WTC11 (cell line): ENCODE data around the gene DOK5. TPM values are rescaled to one million over a fixed set of nuclear protein-coding genes. Genes with fewer than 3 reads are reported as not detected.

Experiments used
- ATAC-seq: fragments of 200-7000 bp; cut with Tn5 transposase; 2 replicates; pipeline ENCODE4 v1.10.0; 2021; ENCODE audit warnings: mild to moderate bottlenecking, moderate library complexity
- CTCF ChIA-PET: fragments of 300-600 bp; sonication (Branson Sonifier 250); formaldehyde crosslinking; loops from one replicate; lab custom pipeline; 2021; ENCODE audit warnings: antibody characterized with exemption; lab: Charles Lee
- POLR2A ChIA-PET: fragments of 350-600 bp; sonication (Branson Sonifier 250); formaldehyde crosslinking; loops from one replicate; lab custom pipeline; 2021; ENCODE audit warnings: antibody characterized with exemption; lab: Charles Lee
- DNase-seq: peaks from one replicate; pipeline ENCODE4 v3.0.0; 2021; ENCODE audit warnings: low spot score
- H3K27ac Mint-ChIP-seq: 2 replicates; pipeline ENCODE4 v1.8.0; 2021; ENCODE audit warnings: mixed read lengths
- H3K27me3 Mint-ChIP-seq: 2 replicates; pipeline ENCODE4 v1.8.0; 2021; ENCODE audit warnings: low read depth, mild to moderate bottlenecking, moderate library complexity, mixed read lengths
- H3K36me3 Mint-ChIP-seq: 2 replicates; pipeline ENCODE4 v1.8.0; 2021; ENCODE audit warnings: mixed read lengths
- H3K4me1 Mint-ChIP-seq: 2 replicates; pipeline ENCODE4 v1.8.0; 2022; ENCODE audit warnings: mixed read lengths
- H3K4me3 Mint-ChIP-seq: 2 replicates; pipeline ENCODE4 v1.8.0; 2021; ENCODE audit warnings: mild to moderate bottlenecking, moderate library complexity, mixed read lengths
- H3K9me3 Mint-ChIP-seq: 2 replicates; pipeline ENCODE4 v1.8.0; 2021; ENCODE audit warnings: mixed read lengths
- ATF1 ChIP-seq: sonication (generic); formaldehyde crosslinking; IDR thresholded peaks from 2 replicates; pipeline ENCODE4 v1.8.1; 2023; ENCODE audit warnings: mild to moderate bottlenecking, moderate library complexity, missing genetic modification reagents
- CBFB ChIP-seq: sonication (generic); formaldehyde crosslinking; IDR thresholded peaks from 2 replicates; pipeline ENCODE4 v1.8.1; 2022; ENCODE audit warnings: mild to moderate bottlenecking, low read depth, missing genetic modification reagents
- EMX1 ChIP-seq: fragments of 250-450 bp; sonication (Bioruptor Pico); IDR thresholded peaks from 2 replicates; pipeline ENCODE4 v1.8.0; 2021; ENCODE audit warnings: mild to moderate bottlenecking
- ETV6 ChIP-seq: sonication (generic); formaldehyde crosslinking; IDR thresholded peaks from 2 replicates; pipeline ENCODE4 v1.8.1; 2022; ENCODE audit warnings: mild to moderate bottlenecking, missing genetic modification reagents
- GTF2I ChIP-seq: fragments of 250-450 bp; sonication (Bioruptor Pico); conservative IDR thresholded peaks from 2 replicates; pipeline ENCODE4 v1.4.0; 2021; ENCODE audit warnings: mild to moderate bottlenecking
- HMGA2 ChIP-seq: fragments of 250-450 bp; sonication (Bioruptor Pico); IDR thresholded peaks from 2 replicates; pipeline ENCODE4 v1.4.0; 2021; ENCODE audit warnings: mild to moderate bottlenecking, moderate library complexity
- JAZF1 ChIP-seq: fragments of 250-450 bp; sonication (Bioruptor Pico); IDR thresholded peaks from 2 replicates; pipeline ENCODE4 v1.9.0; 2021; ENCODE audit warnings: moderate library complexity, mild to moderate bottlenecking, inconsistent platforms
- MYBL2 ChIP-seq: sonication (generic); formaldehyde crosslinking; IDR thresholded peaks from 2 replicates; pipeline ENCODE4 v1.8.1; 2023; ENCODE audit warnings: mild to moderate bottlenecking, moderate library complexity, missing genetic modification reagents
- NFATC4 ChIP-seq: fragments of 250-450 bp; sonication (Bioruptor Pico); IDR thresholded peaks from 2 replicates; pipeline ENCODE4 v1.9.0; 2021; ENCODE audit warnings: mild to moderate bottlenecking
- NFE2L1 ChIP-seq: sonication (generic); formaldehyde crosslinking; IDR thresholded peaks from 2 replicates; pipeline ENCODE4 v1.8.1; 2023; ENCODE audit warnings: missing genetic modification reagents
- NR3C1 ChIP-seq: sonication (generic); formaldehyde crosslinking; conservative IDR thresholded peaks from 2 replicates; pipeline ENCODE4 v1.8.1; 2023; ENCODE audit warnings: low read depth, mild to moderate bottlenecking, missing genetic modification reagents
- PRRX2 ChIP-seq: fragments of 250-450 bp; sonication (Bioruptor Pico); IDR thresholded peaks from 2 replicates; pipeline ENCODE4 v1.8.0; 2021; ENCODE audit warnings: mild to moderate bottlenecking
- SMAD4 ChIP-seq: sonication (generic); formaldehyde crosslinking; IDR thresholded peaks from 2 replicates; pipeline ENCODE4 v1.8.0; 2022; ENCODE audit warnings: mild to moderate bottlenecking, missing genetic modification reagents
- SOX15 ChIP-seq: fragments of 250-450 bp; sonication (Bioruptor Pico); IDR thresholded peaks from 2 replicates; pipeline ENCODE4 v1.9.0; 2021; ENCODE audit warnings: mild to moderate bottlenecking
- total RNA-seq: library from RNA; stranded (reverse); gene quantifications from 3 replicates; pipeline ENCODE4 v1.2.3, GENCODE V29; 2021
- TF ChIP-seq, protein P1 (sequence below): sonication (generic); formaldehyde crosslinking; IDR thresholded peaks from 2 replicates; pipeline ENCODE4 v1.8.1; 2023; ENCODE audit warnings: mild to moderate bottlenecking, moderate library complexity, missing genetic modification reagents
- TF ChIP-seq, protein P2 (sequence below): sonication (generic); formaldehyde crosslinking; IDR thresholded peaks from 2 replicates; pipeline ENCODE4 v1.8.1; 2023; ENCODE audit warnings: mild to moderate bottlenecking, missing genetic modification reagents
- TF ChIP-seq, protein P3 (sequence below): sonication (generic); formaldehyde crosslinking; IDR thresholded peaks from 2 replicates; pipeline ENCODE4 v1.8.1; 2022; ENCODE audit warnings: low read depth, mild to moderate bottlenecking, moderate library complexity, missing genetic modification reagents, borderline replicate concordance
- TF ChIP-seq, protein P4 (sequence below): sonication (generic); formaldehyde crosslinking; IDR thresholded peaks from 2 replicates; pipeline ENCODE4 v1.8.1; 2023; ENCODE audit warnings: mild to moderate bottlenecking, missing genetic modification reagents, moderate library complexity
- TF ChIP-seq, protein P5 (sequence below): sonication (generic); formaldehyde crosslinking; IDR thresholded peaks from 2 replicates; pipeline ENCODE4 v1.8.0; 2022; ENCODE audit warnings: mild to moderate bottlenecking, missing genetic modification reagents
- TF ChIP-seq, protein P6 (sequence below): sonication (generic); formaldehyde crosslinking; IDR thresholded peaks from 2 replicates; pipeline ENCODE4 v1.8.0; 2022; ENCODE audit warnings: mild to moderate bottlenecking, missing genetic modification reagents
- TF ChIP-seq, protein P7 (sequence below): sonication (generic); formaldehyde crosslinking; IDR thresholded peaks from 2 replicates; pipeline ENCODE4 v1.8.0; 2023; ENCODE audit warnings: missing genetic modification reagents

The DOK5 gene
- total RNA-seq, 1 experiment from 2014 or later = 10.1 TPM

DNA sequence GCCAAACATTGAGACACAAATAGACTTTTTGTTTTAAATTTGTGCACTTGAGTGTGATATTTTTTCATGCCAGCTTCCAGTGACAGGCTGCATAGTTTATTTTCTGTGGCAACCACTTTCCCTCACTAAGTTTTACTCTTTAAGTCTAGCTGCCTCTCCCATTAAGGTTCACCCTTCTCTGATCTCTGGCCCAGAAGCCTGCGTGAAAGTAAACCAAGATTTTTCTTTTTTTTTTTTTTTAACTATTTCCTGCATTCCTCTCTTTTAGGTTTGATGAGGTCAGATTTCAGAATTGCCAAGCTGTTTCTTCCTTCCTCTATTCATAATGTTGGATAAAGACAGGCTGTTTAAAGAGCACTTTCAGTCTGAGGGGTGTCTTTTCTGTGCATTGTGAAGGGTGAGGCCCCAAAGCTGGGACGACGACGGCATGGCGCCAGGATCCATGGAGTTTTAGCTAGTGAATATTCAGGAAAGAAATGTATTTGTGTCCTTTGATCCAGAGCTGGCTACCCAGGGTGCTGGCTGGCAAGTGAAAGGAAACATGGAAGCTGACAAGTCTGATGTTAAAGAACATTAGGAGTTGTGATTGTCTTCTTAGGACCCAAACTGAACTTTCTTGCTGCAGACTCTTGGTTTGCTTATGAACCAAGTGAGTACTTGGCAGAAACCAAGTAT lies 50.7 kb downstream of the DOK5 start:
- CTCF ChIA-PET = no interaction called here
- ATAC-seq = peak; percentile 36; the same call in 1 of the 2 replicates
- H3K4me3 Mint-ChIP-seq = no peak overlapping the region

DNA sequence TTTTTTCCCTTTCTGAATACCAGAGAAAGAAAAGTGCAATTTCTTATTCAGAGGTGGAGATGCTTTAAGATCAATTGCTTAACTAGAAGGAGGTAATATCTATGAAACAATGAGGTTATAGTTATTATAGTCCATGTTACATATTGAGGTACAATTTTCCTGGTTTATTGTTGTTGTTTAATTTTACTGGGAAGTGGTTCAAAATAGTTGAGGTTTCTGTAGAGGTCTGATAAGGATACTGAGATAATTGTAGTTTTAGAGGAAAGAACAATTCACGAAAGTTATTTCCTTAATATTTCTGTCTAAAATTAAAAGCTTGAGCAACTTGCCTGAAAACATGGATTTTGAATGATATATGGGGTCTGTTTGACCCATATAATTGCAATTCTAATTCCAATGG lies 51.4 kb downstream of the DOK5 start:
- ATAC-seq (no peak), DNase-seq (no peak)
- Mint-ChIP-seq H3K4me3 (no peak overlapping the region), H3K27ac (no peak overlapping the region), H3K36me3 (no peaks in the 10 kb centered on the region; the same call in 1 of the 2 replicates), H3K4me1 (peaks cover 36% of the 10 kb centered on the region), H3K9me3 (peaks cover 19% of the 10 kb centered on the region), H3K27me3 (no peaks in the 10 kb centered on the region)
- TF ChIP-seq, protein P1, sequence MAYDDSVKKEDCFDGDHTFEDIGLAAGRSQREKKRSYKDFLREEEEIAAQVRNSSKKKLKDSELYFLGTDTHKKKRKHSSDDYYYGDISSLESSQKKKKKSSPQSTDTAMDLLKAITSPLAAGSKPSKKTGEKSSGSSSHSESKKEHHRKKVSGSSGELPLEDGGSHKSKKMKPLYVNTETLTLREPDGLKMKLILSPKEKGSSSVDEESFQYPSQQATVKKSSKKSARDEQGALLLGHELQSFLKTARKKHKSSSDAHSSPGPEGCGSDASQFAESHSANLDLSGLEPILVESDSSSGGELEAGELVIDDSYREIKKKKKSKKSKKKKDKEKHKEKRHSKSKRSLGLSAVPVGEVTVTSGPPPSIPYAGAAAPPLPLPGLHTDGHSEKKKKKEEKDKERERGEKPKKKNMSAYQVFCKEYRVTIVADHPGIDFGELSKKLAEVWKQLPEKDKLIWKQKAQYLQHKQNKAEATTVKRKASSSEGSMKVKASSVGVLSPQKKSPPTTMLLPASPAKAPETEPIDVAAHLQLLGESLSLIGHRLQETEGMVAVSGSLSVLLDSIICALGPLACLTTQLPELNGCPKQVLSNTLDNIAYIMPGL (CRISPR knock-in tag) = no peak
- no peak for TF ChIP-seq NR3C1 (CRISPR knock-in tag)
- no peak for TF ChIP-seq SOX15 (CRISPR knock-in tag)
- no peak for TF ChIP-seq GTF2I (CRISPR knock-in tag)
- POLR2A ChIA-PET = no interaction called here
- CTCF ChIA-PET = no interaction called here

More for the DNA sequence above, 50.7 kb downstream of the DOK5 start:
- no peak for TF ChIP-seq HMGA2 (CRISPR knock-in tag)
- TF ChIP-seq, protein P2, sequence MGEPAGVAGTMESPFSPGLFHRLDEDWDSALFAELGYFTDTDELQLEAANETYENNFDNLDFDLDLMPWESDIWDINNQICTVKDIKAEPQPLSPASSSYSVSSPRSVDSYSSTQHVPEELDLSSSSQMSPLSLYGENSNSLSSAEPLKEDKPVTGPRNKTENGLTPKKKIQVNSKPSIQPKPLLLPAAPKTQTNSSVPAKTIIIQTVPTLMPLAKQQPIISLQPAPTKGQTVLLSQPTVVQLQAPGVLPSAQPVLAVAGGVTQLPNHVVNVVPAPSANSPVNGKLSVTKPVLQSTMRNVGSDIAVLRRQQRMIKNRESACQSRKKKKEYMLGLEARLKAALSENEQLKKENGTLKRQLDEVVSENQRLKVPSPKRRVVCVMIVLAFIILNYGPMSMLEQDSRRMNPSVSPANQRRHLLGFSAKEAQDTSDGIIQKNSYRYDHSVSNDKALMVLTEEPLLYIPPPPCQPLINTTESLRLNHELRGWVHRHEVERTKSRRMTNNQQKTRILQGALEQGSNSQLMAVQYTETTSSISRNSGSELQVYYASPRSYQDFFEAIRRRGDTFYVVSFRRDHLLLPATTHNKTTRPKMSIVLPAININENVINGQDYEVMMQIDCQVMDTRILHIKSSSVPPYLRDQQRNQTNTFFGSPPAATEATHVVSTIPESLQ (CRISPR knock-in tag) = no peak
- TF ChIP-seq ATF1 = no peak
- TF ChIP-seq JAZF1 (CRISPR knock-in tag) = no peak
- no peak for TF ChIP-seq GTF2I (CRISPR knock-in tag)
- TF ChIP-seq, protein P3, sequence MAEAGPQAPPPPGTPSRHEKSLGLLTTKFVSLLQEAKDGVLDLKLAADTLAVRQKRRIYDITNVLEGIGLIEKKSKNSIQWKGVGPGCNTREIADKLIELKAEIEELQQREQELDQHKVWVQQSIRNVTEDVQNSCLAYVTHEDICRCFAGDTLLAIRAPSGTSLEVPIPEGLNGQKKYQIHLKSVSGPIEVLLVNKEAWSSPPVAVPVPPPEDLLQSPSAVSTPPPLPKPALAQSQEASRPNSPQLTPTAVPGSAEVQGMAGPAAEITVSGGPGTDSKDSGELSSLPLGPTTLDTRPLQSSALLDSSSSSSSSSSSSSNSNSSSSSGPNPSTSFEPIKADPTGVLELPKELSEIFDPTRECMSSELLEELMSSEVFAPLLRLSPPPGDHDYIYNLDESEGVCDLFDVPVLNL (CRISPR knock-in tag) = no peak
- TF ChIP-seq, protein P4, sequence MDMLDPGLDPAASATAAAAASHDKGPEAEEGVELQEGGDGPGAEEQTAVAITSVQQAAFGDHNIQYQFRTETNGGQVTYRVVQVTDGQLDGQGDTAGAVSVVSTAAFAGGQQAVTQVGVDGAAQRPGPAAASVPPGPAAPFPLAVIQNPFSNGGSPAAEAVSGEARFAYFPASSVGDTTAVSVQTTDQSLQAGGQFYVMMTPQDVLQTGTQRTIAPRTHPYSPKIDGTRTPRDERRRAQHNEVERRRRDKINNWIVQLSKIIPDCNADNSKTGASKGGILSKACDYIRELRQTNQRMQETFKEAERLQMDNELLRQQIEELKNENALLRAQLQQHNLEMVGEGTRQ (CRISPR knock-in tag) = no peak
- TF ChIP-seq, protein P5, sequence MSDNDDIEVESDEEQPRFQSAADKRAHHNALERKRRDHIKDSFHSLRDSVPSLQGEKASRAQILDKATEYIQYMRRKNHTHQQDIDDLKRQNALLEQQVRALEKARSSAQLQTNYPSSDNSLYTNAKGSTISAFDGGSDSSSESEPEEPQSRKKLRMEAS = no peak
- TF ChIP-seq PRRX2 (CRISPR knock-in tag) = no peak
- TF ChIP-seq, protein P6, sequence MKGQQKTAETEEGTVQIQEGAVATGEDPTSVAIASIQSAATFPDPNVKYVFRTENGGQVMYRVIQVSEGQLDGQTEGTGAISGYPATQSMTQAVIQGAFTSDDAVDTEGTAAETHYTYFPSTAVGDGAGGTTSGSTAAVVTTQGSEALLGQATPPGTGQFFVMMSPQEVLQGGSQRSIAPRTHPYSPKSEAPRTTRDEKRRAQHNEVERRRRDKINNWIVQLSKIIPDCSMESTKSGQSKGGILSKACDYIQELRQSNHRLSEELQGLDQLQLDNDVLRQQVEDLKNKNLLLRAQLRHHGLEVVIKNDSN = no peak
- no peak for TF ChIP-seq ETV6 (CRISPR knock-in tag)
- TF ChIP-seq NFE2L1 (CRISPR knock-in tag) = no peak
- no peak for TF ChIP-seq NFATC4 (CRISPR knock-in tag)
- no peak for TF ChIP-seq EMX1
- TF ChIP-seq, protein P7, sequence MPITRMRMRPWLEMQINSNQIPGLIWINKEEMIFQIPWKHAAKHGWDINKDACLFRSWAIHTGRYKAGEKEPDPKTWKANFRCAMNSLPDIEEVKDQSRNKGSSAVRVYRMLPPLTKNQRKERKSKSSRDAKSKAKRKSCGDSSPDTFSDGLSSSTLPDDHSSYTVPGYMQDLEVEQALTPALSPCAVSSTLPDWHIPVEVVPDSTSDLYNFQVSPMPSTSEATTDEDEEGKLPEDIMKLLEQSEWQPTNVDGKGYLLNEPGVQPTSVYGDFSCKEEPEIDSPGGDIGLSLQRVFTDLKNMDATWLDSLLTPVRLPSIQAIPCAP (CRISPR knock-in tag) = no peak
- no peak for TF ChIP-seq CBFB (CRISPR knock-in tag)
- no peak for TF ChIP-seq SMAD4 (CRISPR knock-in tag)
- no peak for TF ChIP-seq MYBL2 (CRISPR knock-in tag)
- TF ChIP-seq, all 79 proteins: peak for 0
- H3K27me3 Mint-ChIP-seq = no peaks in the 10 kb centered on the region
- POLR2A ChIA-PET = interaction anchor here (0.6 to 0.7 kb wide), 2 partner anchors 22 to 356 kb away, joined by 3 to 7 read pairs; no protein-coding TSS in a partner anchor
- DNase-seq = no peak
- peaks cover 18% of the 10 kb centered on the region for H3K9me3 Mint-ChIP-seq
- H3K27ac Mint-ChIP-seq = peak overlapping the region; percentile 73
- peaks cover 40% of the 10 kb centered on the region for H3K4me1 Mint-ChIP-seq
- no peaks in the 10 kb centered on the region; the same call in 1 of the 2 replicates for H3K36me3 Mint-ChIP-seq
